Esophagus (tissue), 2 donors: ENCODE measurements around the gene HIVEP2. TPM values are rescaled to one million over a fixed set of nuclear protein-coding genes. Genes with fewer than 3 reads are reported as not detected.
"Not testable (repeated sequence)": the region's sequence is repeated elsewhere in the genome, so short reads cannot be mapped to it uniquely, and the experiment has no call there.

Experiments used
- H3K27ac ChIP-seq, 2 donors: one replicate each; pipeline ENCODE4 v1.5.1; 2013; ENCODE audit warnings: low read depth in 2 of 2, mild to moderate bottlenecking in 2 of 2, inconsistent platforms in 1 of 2, low read length in 1 of 2, moderate library complexity in 1 of 2
- H3K27me3 ChIP-seq, 2 donors: one replicate each; pipeline ENCODE4 v1.6.1; 2013; ENCODE audit warnings: low read length in 2 of 2, control low read depth in 1 of 2, mild to moderate bottlenecking in 1 of 2; ENCODE audit not compliant: insufficient read depth in 2 of 2, control insufficient read depth in 1 of 2
- H3K36me3 ChIP-seq, 2 donors: one replicate each; pipeline ENCODE4 v1.6.1; 2013; ENCODE audit warnings: low read length in 1 of 2; ENCODE audit not compliant: control insufficient read depth in 2 of 2, insufficient read depth in 2 of 2
- H3K4me1 ChIP-seq, 2 donors: one replicate each; pipeline ENCODE4 v1.6.1; 2013; ENCODE audit warnings: low read length in 1 of 2; ENCODE audit not compliant: control insufficient read depth in 2 of 2, insufficient read depth in 2 of 2
- H3K4me3 ChIP-seq, 2 donors: one replicate each; pipeline ENCODE4 v1.5.1; 2013; ENCODE audit warnings: low read length in 2 of 2, mild to moderate bottlenecking in 2 of 2, low read depth in 1 of 2, moderate library complexity in 1 of 2
- H3K9me3 ChIP-seq, 2 donors: one replicate each; pipeline ENCODE4 v1.6.1; 2013; ENCODE audit warnings: mild to moderate bottlenecking in 2 of 2, low read depth in 1 of 2, low read length in 1 of 2, moderate library complexity in 1 of 2; ENCODE audit not compliant: control insufficient read depth in 2 of 2, insufficient read depth in 1 of 2
- WGBS, 2 donors: extraction: QIAGEN DNeasy Blood & Tissue Kit; methylation state at CpG; one replicate each; pipeline ENCODE4 v1.1.7; 2013; 5-methylcytosine and 5-hydroxymethylcytosine counted together
- polyA plus RNA-seq, 2 donors: library from polyadenylated mRNA; stranded (reverse); fragments of 200-250 nt; gene quantifications; one replicate each; pipeline ENCODE4 v1.2.3, GENCODE V29; 2013
- donor health status: healthy with polysubstance abuse.
- donor health status: Bipolar disorder and iron deficiency.

HIVEP2 gene, protein sequence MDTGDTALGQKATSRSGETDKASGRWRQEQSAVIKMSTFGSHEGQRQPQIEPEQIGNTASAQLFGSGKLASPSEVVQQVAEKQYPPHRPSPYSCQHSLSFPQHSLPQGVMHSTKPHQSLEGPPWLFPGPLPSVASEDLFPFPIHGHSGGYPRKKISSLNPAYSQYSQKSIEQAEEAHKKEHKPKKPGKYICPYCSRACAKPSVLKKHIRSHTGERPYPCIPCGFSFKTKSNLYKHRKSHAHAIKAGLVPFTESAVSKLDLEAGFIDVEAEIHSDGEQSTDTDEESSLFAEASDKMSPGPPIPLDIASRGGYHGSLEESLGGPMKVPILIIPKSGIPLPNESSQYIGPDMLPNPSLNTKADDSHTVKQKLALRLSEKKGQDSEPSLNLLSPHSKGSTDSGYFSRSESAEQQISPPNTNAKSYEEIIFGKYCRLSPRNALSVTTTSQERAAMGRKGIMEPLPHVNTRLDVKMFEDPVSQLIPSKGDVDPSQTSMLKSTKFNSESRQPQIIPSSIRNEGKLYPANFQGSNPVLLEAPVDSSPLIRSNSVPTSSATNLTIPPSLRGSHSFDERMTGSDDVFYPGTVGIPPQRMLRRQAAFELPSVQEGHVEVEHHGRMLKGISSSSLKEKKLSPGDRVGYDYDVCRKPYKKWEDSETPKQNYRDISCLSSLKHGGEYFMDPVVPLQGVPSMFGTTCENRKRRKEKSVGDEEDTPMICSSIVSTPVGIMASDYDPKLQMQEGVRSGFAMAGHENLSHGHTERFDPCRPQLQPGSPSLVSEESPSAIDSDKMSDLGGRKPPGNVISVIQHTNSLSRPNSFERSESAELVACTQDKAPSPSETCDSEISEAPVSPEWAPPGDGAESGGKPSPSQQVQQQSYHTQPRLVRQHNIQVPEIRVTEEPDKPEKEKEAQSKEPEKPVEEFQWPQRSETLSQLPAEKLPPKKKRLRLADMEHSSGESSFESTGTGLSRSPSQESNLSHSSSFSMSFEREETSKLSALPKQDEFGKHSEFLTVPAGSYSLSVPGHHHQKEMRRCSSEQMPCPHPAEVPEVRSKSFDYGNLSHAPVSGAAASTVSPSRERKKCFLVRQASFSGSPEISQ (N-terminal part only)
- polyA plus RNA-seq: 1 to 10 TPM; 3.0 to 4.8 TPM

- Histone ChIP-seq H3K27ac (peak within 1 kb of the TSS; percentile 99), H3K36me3 (no peaks in the 10 kb centered on the region), H3K4me3 (peak within 1 kb of the TSS; percentile 83 to 99), H3K9me3 (no peaks in the 10 kb centered on the region), H3K4me1 (no peaks in the 10 kb centered on the region), H3K27me3 (no peaks in the 10 kb centered on the region)
- WGBS, 2 donors: 1% methylated on average over 37 to 50 of the region's 50 CpGs
Measured at GRCh38 chr6:142945049-142945445, at the start of gene HIVEP2. HIVEP2 (minus strand) TSS chr6:142945176; CDS start chr6:142774738, 170,438 bp downstream.

DNA sequence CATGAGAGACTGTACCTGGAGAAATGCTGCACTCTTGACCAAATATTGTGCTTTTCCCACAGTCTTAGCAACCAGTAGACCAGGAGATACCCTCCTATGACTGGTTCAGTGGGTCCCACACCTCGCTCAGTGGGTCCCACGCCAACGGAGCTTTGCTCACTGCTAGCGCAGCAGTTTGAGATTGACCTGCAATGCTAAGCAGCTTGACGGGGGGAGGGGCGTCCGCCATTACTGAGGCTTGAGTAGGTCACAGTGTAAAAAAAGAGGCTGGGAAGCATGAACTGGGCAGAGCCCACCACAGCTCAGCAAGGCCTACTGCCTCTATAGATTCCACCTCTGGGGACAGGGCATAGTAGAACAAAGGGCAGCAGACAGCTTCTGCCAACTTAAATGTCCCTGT lies 49.0 kb upstream of the HIVEP2 start:
- H3K36me3 ChIP-seq: no peaks in the 10 kb centered on the region
- H3K27me3 ChIP-seq: no peaks in the 10 kb centered on the region
- WGBS, 2 donors: 97% methylated on average over 7 of the region's 7 CpGs
- H3K4me3 ChIP-seq: no peak overlapping the region
- no peaks in the 10 kb centered on the region for H3K4me1 ChIP-seq
- no peaks in the 10 kb centered on the region for H3K9me3 ChIP-seq
- no peak overlapping the region for H3K27ac ChIP-seq

DNA sequence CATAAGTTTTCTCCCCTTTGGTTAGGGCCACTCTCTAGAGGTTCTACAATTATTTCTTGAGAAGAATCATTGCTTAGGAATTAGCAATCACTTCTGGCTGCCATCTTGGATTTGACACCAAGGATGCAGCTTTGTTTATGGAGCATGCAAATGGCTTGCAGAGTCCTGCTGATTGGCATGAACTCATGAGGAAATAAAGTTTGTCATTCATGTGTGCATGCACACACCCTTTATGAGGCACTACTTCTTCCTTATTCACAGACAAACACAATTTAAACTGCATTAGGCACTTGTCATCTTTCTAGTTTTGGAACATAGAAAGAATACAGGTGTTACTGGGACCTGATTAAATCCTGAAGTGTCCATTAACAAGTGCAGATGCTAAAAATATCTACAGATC lies 42.5 kb upstream of the HIVEP2 start:
- H3K27ac ChIP-seq: no peak overlapping the region
- no peaks in the 10 kb centered on the region for H3K36me3 ChIP-seq
- no peaks in the 10 kb centered on the region for H3K9me3 ChIP-seq
- no peaks in the 10 kb centered on the region for H3K27me3 ChIP-seq
- no peak overlapping the region for H3K4me3 ChIP-seq
- no peaks in the 10 kb centered on the region for H3K4me1 ChIP-seq

- WGBS, 2 donors: 54 to 67% methylated on average over 2 of the region's 2 CpGs
- Histone ChIP-seq H3K9me3 (no peaks in the 10 kb centered on the region), H3K27me3 (no peaks in the 10 kb centered on the region), H3K4me3 (no peak overlapping the region), H3K36me3 (no peaks in the 10 kb centered on the region), H3K27ac (no peak overlapping the region), H3K4me1 (no peaks in the 10 kb centered on the region)
Measured at GRCh38 chr6:142985281-142985680, 40.3 kb upstream of the HIVEP2 start.

DNA sequence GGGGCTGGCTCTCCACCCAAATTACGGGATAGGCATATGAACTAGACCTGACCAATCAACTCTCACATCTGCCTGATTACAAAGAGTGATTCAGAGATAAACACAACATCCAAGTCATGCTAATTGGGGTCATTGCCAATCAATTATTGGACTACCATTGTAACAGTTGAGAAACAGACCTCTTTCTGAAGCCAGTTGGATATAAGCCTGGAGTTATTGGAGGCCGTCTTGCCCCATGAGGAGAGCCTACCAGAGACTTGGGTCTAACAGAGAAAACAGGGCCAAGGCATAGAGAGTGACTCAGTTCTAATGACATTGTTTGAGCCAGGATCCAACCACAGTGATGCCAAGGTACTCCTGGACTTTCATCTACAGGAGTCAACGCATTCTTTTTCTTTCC lies 39.4 kb upstream of the HIVEP2 start:
- Histone ChIP-seq H3K4me3 (no peak overlapping the region), H3K4me1 (no peaks in the 10 kb centered on the region), H3K27ac (no peak overlapping the region), H3K27me3 (no peaks in the 10 kb centered on the region), H3K9me3 (no peaks in the 10 kb centered on the region), H3K36me3 (no peaks in the 10 kb centered on the region)
- 83 to 89% methylated on average over 3 of the region's 3 CpGs for WGBS, 2 donors

GRCh38 chr6:142975365-142975764 lies 30.4 kb upstream of the HIVEP2 start:
- Histone ChIP-seq H3K9me3 (no peaks in the 10 kb centered on the region), H3K4me1 (no peaks in the 10 kb centered on the region), H3K27ac (no peak overlapping the region), H3K27me3 (no peaks in the 10 kb centered on the region), H3K36me3 (no peaks in the 10 kb centered on the region), H3K4me3 (no peak overlapping the region)
- WGBS, 2 donors: 91% methylated on average over 3 of the region's 3 CpGs

- H3K4me1 ChIP-seq, H3K4me3 ChIP-seq, H3K9me3 ChIP-seq, H3K36me3 ChIP-seq, H3K27ac ChIP-seq, H3K27me3 ChIP-seq: not testable (repeated sequence)
- 86 to 88% methylated on average over 3 of the region's 3 CpGs for WGBS, 2 donors
Measured at GRCh38 chr6:142970941-142971340, 26.0 kb upstream of the HIVEP2 start.

DNA sequence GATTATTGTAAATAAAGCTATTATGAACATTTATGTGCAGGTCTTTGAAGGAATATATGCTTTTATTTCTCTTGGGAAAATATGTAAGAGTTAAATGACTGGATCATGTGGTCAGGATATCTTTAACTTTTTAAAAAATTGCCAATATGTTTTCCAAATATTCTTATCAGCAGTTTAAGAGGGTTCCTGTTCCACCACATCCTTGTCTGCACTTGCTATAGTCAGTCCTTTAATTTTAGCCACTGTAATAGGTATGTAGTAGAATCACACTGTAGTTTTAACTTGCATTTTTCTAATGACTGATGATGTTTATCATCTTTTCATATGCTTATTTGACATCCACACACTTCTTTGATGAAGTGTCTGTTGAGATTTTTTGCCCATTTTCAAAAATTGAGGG lies 23.6 kb upstream of the HIVEP2 start:
- H3K4me3 ChIP-seq: no peak overlapping the region
- no peaks in the 10 kb centered on the region for H3K9me3 ChIP-seq
- H3K27me3 ChIP-seq: no peaks in the 10 kb centered on the region
- no peaks in the 10 kb centered on the region for H3K4me1 ChIP-seq
- H3K27ac ChIP-seq: no peak overlapping the region
- no peaks in the 10 kb centered on the region for H3K36me3 ChIP-seq

DNA sequence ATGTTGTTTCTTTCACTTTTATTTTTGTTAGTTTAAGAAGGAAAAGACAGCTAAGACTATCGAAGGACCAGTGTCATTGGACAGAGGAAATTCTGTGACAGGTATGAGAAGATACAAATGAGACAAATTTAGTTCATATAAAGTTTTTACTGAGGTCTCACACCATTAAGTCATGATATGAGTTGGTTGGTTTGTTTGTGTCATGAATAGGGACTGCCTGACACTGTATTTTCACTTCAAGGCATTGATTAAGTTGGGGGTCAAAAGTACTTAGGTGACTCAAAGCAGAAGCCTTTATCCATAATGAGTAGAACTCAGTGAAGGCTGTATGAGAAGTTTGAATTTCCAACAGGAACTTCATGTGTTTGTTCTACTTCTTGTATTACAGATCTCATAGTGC lies 21.3 kb upstream of the HIVEP2 start:
- Histone ChIP-seq H3K27ac (no peak overlapping the region), H3K36me3 (no peaks in the 10 kb centered on the region), H3K27me3 (no peaks in the 10 kb centered on the region), H3K4me1 (no peaks in the 10 kb centered on the region), H3K9me3 (no peaks in the 10 kb centered on the region), H3K4me3 (no peak overlapping the region)
- WGBS, 2 donors: 91 to 95% methylated on average over 1 of the region's 1 CpG
